T-cell (primary cell): Measurements from ENCODE around the gene LRP1-AS. TPM values are rescaled to one million over a fixed set of nuclear protein-coding genes. Genes with fewer than 3 reads are reported as not detected.

Experiments
- ATAC-seq, 4 experiments: fragments of 200-7000 bp in 3 of 4; fragments of 150-1000 bp in 1 of 4; cut with Tn5 transposase; replicated peaks in 1 of 4; 1 replicate in 3 of 4; 2 replicates in 1 of 4; pipeline ENCODE4 v1.10.0; 2021; ENCODE audit warnings: moderate library complexity in 3 of 4, mild to moderate bottlenecking in 2 of 4, moderate number of reproducible peaks in 1 of 4
- CTCF ChIA-PET, 2 donors: fragments of 300-600 bp; sonication (Branson Sonifier 250); formaldehyde crosslinking; loops; one replicate each; lab custom pipeline; 2022; ENCODE audit warnings: antibody characterized with exemption in 2 of 2; lab: Charles Lee
- POLR2A ChIA-PET, 2 donors: fragments of 300-600 bp; sonication (Branson Sonifier 250); formaldehyde crosslinking; loops; one replicate each; lab custom pipeline; 2022; ENCODE audit warnings: antibody characterized with exemption in 2 of 2; lab: Charles Lee
- DNase-seq, 35 experiments: peaks; one replicate each; pipeline versions ENCODE4 v3.0.0 to v3.0.0-alpha.2; 2013 to 2023
- H3K27ac ChIP-seq: one replicate; pipeline ENCODE4 v1.5.1; 2013; ENCODE audit warnings: low read length
- H3K27me3 ChIP-seq, 2 experiments: replicated peaks in 1 of 2; 1 replicate in 1 of 2; 2 replicates in 1 of 2; pipeline versions ENCODE4 v1.6.1 to v1.7.0; 2013; ENCODE audit warnings: low read length in 1 of 2, mixed read lengths in 1 of 2; ENCODE audit not compliant: control insufficient read depth in 2 of 2, insufficient read depth in 2 of 2; ENCODE audit errors: extremely low read depth in 1 of 2
- H3K36me3 ChIP-seq, 2 donors: 1 replicate in 1 of 2; 2 replicates in 1 of 2; pipeline versions ENCODE4 v1.6.1 to v1.7.0; 2013; ENCODE audit warnings: low read length in 1 of 2; ENCODE audit not compliant: control insufficient read depth in 2 of 2, insufficient read depth in 1 of 2; ENCODE audit errors: extremely low read depth in 1 of 2
- H3K4me1 ChIP-seq, 2 experiments: 1 replicate in 1 of 2; 2 replicates in 1 of 2; pipeline versions ENCODE4 v1.6.1 to v1.7.0; 2013; ENCODE audit warnings: low read length in 2 of 2, mixed read lengths in 1 of 2; ENCODE audit not compliant: insufficient read depth in 2 of 2, control insufficient read depth in 1 of 2; ENCODE audit errors: extremely low read depth in 1 of 2
- H3K4me3 ChIP-seq, 2 donors: 1 replicate in 1 of 2; 2 replicates in 1 of 2; pipeline versions ENCODE4 v1.5.1 to v1.7.0; 2013; ENCODE audit warnings: mild to moderate bottlenecking in 2 of 2, low read length in 1 of 2, moderate library complexity in 1 of 2; ENCODE audit not compliant: control insufficient read depth in 1 of 2; ENCODE audit errors: extremely low read depth in 1 of 2
- H3K9me3 ChIP-seq: 2 replicates; pipeline ENCODE4 v1.7.0; 2013
- H3K27ac Mint-ChIP-seq, 2 donors: one replicate each; pipeline ENCODE4 v1.8.0; 2020 to 2021; ENCODE audit warnings: mild to moderate bottlenecking in 2 of 2, mixed read lengths in 2 of 2
- H3K27me3 Mint-ChIP-seq, 2 donors: one replicate each; pipeline ENCODE4 v1.8.0; 2021 to 2022; ENCODE audit warnings: mixed read lengths in 2 of 2
- H3K36me3 Mint-ChIP-seq: one replicate; pipeline ENCODE4 v1.8.0; 2021; ENCODE audit warnings: mixed read lengths
- H3K4me1 Mint-ChIP-seq, 3 donors: one replicate each; pipeline ENCODE4 v1.8.0; 2020 to 2022; ENCODE audit warnings: mixed read lengths in 3 of 3, mild to moderate bottlenecking in 1 of 3
- H3K4me3 Mint-ChIP-seq, 3 donors: one replicate each; pipeline ENCODE4 v1.8.0; 2020 to 2022; ENCODE audit warnings: mild to moderate bottlenecking in 3 of 3, mixed read lengths in 3 of 3, moderate library complexity in 3 of 3
- H3K9me3 Mint-ChIP-seq, 3 donors: one replicate each; pipeline ENCODE4 v1.8.0; 2020 to 2022; ENCODE audit warnings: mixed read lengths in 3 of 3
- WGBS: methylation state at CpG from one replicate; pipeline ENCODE4 v1.1.5; 2013; ENCODE audit warnings: missing lambda C conversion rate; ENCODE audit not compliant: insufficient coverage; 5-methylcytosine and 5-hydroxymethylcytosine counted together
- total RNA-seq, 35 experiments: library from RNA in 6 of 35; stranded (reverse) in 6 of 35; fragments of 120-200 nt in 1 of 35; gene quantifications; one replicate each; pipeline versions ENCODE4 v1.2.1 to v1.2.4 and lab custom pipeline; 2013 to 2026

The LRP1-AS gene
- total RNA-seq, 5 donors from 2014 or later (not counting 1 experiment from before 2014, with no cell fraction given), result not detected

GRCh38 chr12:57154804-57155434, 7.5 kb upstream of the LRP1-AS start:
- H3K36me3 ChIP-seq, result no peaks in the 10 kb centered on the region
- H3K4me3 ChIP-seq, result no peak overlapping the region
- H3K27ac Mint-ChIP-seq, result no peak overlapping the region
- DNase-seq (no peak), ATAC-seq (no peak)
- H3K4me1 Mint-ChIP-seq, result peaks cover 6 to 8% (median 7%) of the 10 kb centered on the region in 3 donors
- POLR2A ChIA-PET, result no interaction called here
- H3K4me3 Mint-ChIP-seq, result no peak overlapping the region
- H3K27me3 Mint-ChIP-seq, result peaks cover 0 to 2% of the 10 kb centered on the region in 2 donors
- peaks cover 0 to 7% of the 10 kb centered on the region in 2 experiments for H3K4me1 ChIP-seq
- peaks cover 9% of the 10 kb centered on the region for H3K36me3 Mint-ChIP-seq
- CTCF ChIA-PET, result interaction anchor here in 1 of 2 donors (0.6 kb wide), 1 partner anchor 28 kb away, joined by 5 read pairs; no protein-coding TSS in a partner anchor
- no peaks in the 10 kb centered on the region for H3K9me3 Mint-ChIP-seq
- no peak overlapping the region for H3K27ac ChIP-seq
- no peaks in the 10 kb centered on the region for H3K9me3 ChIP-seq
- WGBS, result 82% methylated on average over 1 of the region's 5 CpGs
- peaks cover 0 to 13% of the 10 kb centered on the region in 2 experiments for H3K27me3 ChIP-seq

GRCh38 chr12:57154076-57154475, 6.7 kb upstream of the LRP1-AS start:
- H3K27me3 ChIP-seq, result peaks cover 0 to 13% of the 10 kb centered on the region in 2 experiments
- no peaks in the 10 kb centered on the region for H3K9me3 Mint-ChIP-seq
- H3K4me3 Mint-ChIP-seq, result no peak overlapping the region
- H3K4me1 ChIP-seq, result peaks cover 0 to 7% of the 10 kb centered on the region in 2 experiments
- DNase-seq, result no peak
- H3K4me3 ChIP-seq, result no peak overlapping the region
- H3K9me3 ChIP-seq, result no peaks in the 10 kb centered on the region
- peaks cover 6 to 8% (median 7%) of the 10 kb centered on the region in 3 donors for H3K4me1 Mint-ChIP-seq
- no peak overlapping the region for H3K27ac Mint-ChIP-seq
- ATAC-seq, result no peak
- peaks cover 9% of the 10 kb centered on the region for H3K36me3 Mint-ChIP-seq
- ChIA-PET CTCF (interaction anchor here in 1 of 2 donors (0.6 kb wide), 2 partner anchors 14 to 31 kb away, joined by 3 to 7 read pairs; no protein-coding TSS in a partner anchor), POLR2A (no interaction called here)
- WGBS, result 96% methylated on average over 4 of the region's 6 CpGs
- peaks cover 0 to 2% of the 10 kb centered on the region in 2 donors for H3K27me3 Mint-ChIP-seq
- H3K27ac ChIP-seq, result no peak overlapping the region
- no peaks in the 10 kb centered on the region for H3K36me3 ChIP-seq

GRCh38 chr12:57153415-57153997, 6.1 kb upstream of the LRP1-AS start:
- H3K27me3 Mint-ChIP-seq, result peaks cover 0 to 2% of the 10 kb centered on the region in 2 donors
- ATAC-seq, result no peak
- Histone ChIP-seq H3K36me3 (no peaks in the 10 kb centered on the region), H3K9me3 (no peaks in the 10 kb centered on the region), H3K4me1 (peaks cover 0 to 7% of the 10 kb centered on the region in 2 experiments), H3K27me3 (peaks cover 0 to 13% of the 10 kb centered on the region in 2 experiments), H3K27ac (no peak overlapping the region), H3K4me3 (no peak overlapping the region)
- CTCF ChIA-PET, result interaction anchor here in 1 of 2 donors (0.6 kb wide), 2 partner anchors 13 to 31 kb away, joined by 3 to 7 read pairs; no protein-coding TSS in a partner anchor
- H3K36me3 Mint-ChIP-seq, result peaks cover 9% of the 10 kb centered on the region
- POLR2A ChIA-PET, result no interaction called here
- H3K4me1 Mint-ChIP-seq, result peaks cover 6 to 8% (median 7%) of the 10 kb centered on the region in 3 donors
- DNase-seq, result no peak
- no peaks in the 10 kb centered on the region for H3K9me3 Mint-ChIP-seq
- H3K4me3 Mint-ChIP-seq, result no peak overlapping the region
- WGBS, result no CpG with 5 or more reads among the region's 1 CpG
- no peak overlapping the region for H3K27ac Mint-ChIP-seq

DNA sequence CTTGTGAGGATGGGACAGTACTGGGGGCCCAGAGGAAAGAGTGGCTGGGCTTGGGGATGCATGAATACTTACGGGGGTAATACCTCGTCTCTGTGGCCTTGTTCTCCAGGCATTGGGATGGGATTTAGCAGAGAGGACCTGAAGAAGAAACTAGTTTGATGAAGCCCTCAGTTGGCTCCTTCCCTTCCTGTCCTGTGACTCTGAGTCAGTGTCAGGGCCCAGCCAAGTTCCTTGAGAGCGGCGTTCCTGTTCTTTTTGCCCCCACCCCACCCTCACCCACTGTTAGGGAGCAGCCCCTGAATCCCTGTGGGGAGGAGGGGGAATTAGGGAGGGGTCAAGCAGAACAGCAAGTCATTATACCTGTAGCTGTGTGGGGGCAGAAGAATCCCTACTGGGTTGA, 5.2 kb upstream of the LRP1-AS start:
- no peak for ATAC-seq
- H3K4me1 ChIP-seq, result peaks cover 0 to 1% of the 10 kb centered on the region in 2 experiments

DNA sequence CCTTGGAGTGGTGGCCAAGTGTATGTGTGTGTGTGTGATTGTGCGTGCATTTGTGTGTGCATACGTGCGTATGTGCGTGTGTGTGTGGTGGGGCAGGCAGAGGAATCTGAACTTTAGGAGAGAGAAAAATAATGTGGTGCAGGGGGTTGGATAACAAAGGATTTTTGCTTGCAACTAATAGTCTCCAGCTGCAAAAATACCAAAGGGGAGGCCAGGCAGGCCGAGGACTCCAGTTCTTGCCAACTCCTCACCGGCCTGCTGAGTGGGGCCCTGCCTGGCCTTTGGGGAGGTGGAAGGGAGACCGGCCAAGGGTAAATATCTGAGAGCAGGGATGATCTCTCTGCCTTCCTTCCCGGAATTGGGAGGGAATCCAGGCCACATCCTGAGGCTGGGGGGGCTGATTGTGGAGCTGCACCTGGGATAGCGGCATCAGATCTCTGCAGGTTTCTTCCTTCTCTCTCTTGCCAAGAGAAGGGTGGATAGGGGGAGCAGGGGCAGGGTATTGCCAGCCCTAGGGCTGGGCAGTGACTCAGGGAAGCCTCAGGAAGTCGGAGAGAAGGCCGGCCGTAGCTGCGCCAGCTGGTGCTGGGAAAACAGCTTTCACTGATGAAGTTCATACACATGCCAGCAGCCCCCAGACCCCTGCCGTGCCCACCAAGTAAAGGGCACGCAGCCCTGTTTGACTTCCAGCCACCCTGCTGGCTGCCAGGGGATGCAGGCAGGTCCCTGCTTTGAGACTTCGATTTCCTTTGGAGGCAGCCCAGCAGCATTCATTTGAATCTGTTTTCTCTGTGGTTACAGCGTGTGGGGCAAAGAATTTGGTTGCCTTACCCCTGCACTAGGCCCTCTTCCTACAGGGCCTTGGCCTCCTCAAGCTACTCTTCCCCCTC, 4.6 kb upstream of the LRP1-AS start:
- DNase-seq (no peak), ATAC-seq (no peak)
- Histone ChIP-seq H3K27me3 (peaks cover 0 to 13% of the 10 kb centered on the region in 2 experiments), H3K36me3 (no peaks in the 10 kb centered on the region), H3K27ac (no peak overlapping the region), H3K9me3 (no peaks in the 10 kb centered on the region), H3K4me1 (no peaks in the 10 kb centered on the region), H3K4me3 (no peak overlapping the region)
- no peaks in the 10 kb centered on the region for H3K9me3 Mint-ChIP-seq
- no peaks in the 10 kb centered on the region for H3K4me1 Mint-ChIP-seq
- CTCF ChIA-PET, result no interaction called here
- POLR2A ChIA-PET, result no interaction called here
- peaks cover 0 to 2% of the 10 kb centered on the region in 2 donors for H3K27me3 Mint-ChIP-seq
- 94% methylated on average over 8 of the region's 17 CpGs for WGBS
- H3K27ac Mint-ChIP-seq, result no peak overlapping the region
- no peak overlapping the region for H3K4me3 Mint-ChIP-seq
- peaks cover 7% of the 10 kb centered on the region for H3K36me3 Mint-ChIP-seq

More for the DNA sequence above, 5.2 kb upstream of the LRP1-AS start:
- no peak overlapping the region for H3K4me3 ChIP-seq
- 92% methylated on average over 2 of the region's 4 CpGs for WGBS
- H3K9me3 ChIP-seq, result no peaks in the 10 kb centered on the region
- H3K27me3 Mint-ChIP-seq, result peaks cover 0 to 2% of the 10 kb centered on the region in 2 donors
- no peak overlapping the region for H3K4me3 Mint-ChIP-seq
- peaks cover 6% of the 10 kb centered on the region for H3K36me3 Mint-ChIP-seq
- H3K27me3 ChIP-seq, result peaks cover 0 to 13% of the 10 kb centered on the region in 2 experiments
- no peak for DNase-seq
- H3K36me3 ChIP-seq, result no peaks in the 10 kb centered on the region
- no peak overlapping the region for H3K27ac ChIP-seq
- ChIA-PET POLR2A (no interaction called here), CTCF (no interaction called here)
- H3K4me1 Mint-ChIP-seq, result peaks cover 2 to 3% (median 2%) of the 10 kb centered on the region in 3 donors
- H3K9me3 Mint-ChIP-seq, result no peaks in the 10 kb centered on the region
- H3K27ac Mint-ChIP-seq, result no peak overlapping the region

- Histone ChIP-seq H3K4me3 (no peak overlapping the region), H3K27me3 (peaks cover 0 to 3% of the 10 kb centered on the region in 2 experiments), H3K27ac (no peak overlapping the region), H3K4me1 (no peaks in the 10 kb centered on the region), H3K9me3 (no peaks in the 10 kb centered on the region), H3K36me3 (no peaks in the 10 kb centered on the region)
- WGBS, result 83% methylated on average over 4 of the region's 6 CpGs
- Mint-ChIP-seq H3K27me3 (no peaks in the 10 kb centered on the region), H3K9me3 (no peaks in the 10 kb centered on the region), H3K27ac (no peak overlapping the region), H3K4me3 (no peak overlapping the region), H3K4me1 (no peaks in the 10 kb centered on the region), H3K36me3 (peaks cover 6% of the 10 kb centered on the region)
- CTCF ChIA-PET, result no interaction called here
- ATAC-seq (no peak), DNase-seq (no peak)
- POLR2A ChIA-PET, result no interaction called here
Observed at GRCh38 chr12:57150400-57151000, 3.1 kb upstream of the LRP1-AS start.
